Transverse colon (tissue), 3 donors: Measurements from ENCODE around the gene ZNF138.

ENCODE experiments used
- POLR2A ChIP-seq: fragments of 450-650 bp; IDR thresholded peaks from one replicate; pipeline ENCODE4 v1.6.1; 2016; ENCODE audit warnings: antibody characterized with exemption, mild to moderate bottlenecking, moderate library complexity
- TF ChIP-seq, protein P1 (sequence below), 5 experiments: fragments of 200-600 bp in 3 of 5; fragments of 450-650 bp in 2 of 5; sonication (generic) in 3 of 5; IDR thresholded peaks; 1 replicate in 2 of 5; 2 replicates in 3 of 5; pipeline ENCODE4 v1.5.1; 2016 to 2017; ENCODE audit warnings: antibody characterized with exemption in 5 of 5, inconsistent platforms in 3 of 5, mild to moderate bottlenecking in 2 of 5, moderate library complexity in 1 of 5

DNA sequence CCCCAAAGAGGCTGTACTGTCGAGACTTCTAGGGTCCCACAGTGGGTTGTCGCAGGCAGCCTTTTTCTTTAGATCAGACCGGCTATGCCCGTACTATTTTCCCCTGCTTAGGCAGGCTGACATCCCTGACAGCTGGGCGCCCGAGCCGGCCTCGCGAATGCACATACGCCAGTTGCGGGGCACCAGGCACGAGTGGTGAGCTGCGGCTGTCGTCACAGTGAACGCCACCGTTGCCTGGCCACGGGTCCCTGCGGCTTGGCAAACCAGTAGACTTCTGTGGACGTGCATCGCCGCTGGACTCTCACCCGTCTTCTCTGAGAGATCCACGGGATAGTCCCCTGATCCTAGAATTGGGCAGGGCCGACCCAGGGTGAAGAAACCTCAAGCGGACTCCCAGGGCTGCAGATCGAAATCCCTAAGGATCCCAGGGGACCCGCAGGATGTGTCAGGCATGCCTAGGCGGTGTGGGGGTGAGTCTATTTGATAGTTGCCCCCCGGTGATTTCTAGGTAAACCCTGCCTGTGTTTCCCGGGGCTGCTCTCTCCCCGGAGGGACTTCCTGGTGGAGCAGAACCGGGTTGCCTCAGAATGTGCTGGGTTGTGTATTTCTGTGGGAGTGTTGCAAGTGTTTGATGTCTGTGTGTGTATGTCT, 75.8 kb downstream of the ZNF138 start:
- TF ChIP-seq POLR2A: no peak
- TF ChIP-seq, protein P1, sequence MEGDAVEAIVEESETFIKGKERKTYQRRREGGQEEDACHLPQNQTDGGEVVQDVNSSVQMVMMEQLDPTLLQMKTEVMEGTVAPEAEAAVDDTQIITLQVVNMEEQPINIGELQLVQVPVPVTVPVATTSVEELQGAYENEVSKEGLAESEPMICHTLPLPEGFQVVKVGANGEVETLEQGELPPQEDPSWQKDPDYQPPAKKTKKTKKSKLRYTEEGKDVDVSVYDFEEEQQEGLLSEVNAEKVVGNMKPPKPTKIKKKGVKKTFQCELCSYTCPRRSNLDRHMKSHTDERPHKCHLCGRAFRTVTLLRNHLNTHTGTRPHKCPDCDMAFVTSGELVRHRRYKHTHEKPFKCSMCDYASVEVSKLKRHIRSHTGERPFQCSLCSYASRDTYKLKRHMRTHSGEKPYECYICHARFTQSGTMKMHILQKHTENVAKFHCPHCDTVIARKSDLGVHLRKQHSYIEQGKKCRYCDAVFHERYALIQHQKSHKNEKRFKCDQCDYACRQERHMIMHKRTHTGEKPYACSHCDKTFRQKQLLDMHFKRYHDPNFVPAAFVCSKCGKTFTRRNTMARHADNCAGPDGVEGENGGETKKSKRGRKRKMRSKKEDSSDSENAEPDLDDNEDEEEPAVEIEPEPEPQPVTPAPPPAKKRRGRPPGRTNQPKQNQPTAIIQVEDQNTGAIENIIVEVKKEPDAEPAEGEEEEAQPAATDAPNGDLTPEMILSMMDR (IDR thresholded peaks at IDR 0.05): no peak
